A549 (cell line): ENCODE data around the gene MAPKAPK2.

Experiments
- CEBPB ChIP-seq, 2 experiments: fragments of >200 bp in 1 of 2; sonication (Bioruptor Twin) in 1 of 2; formaldehyde crosslinking in 1 of 2; IDR thresholded peaks; 2 replicates each; pipeline ENCODE4 v1.6.1; 2012 to 2016
- JUNB ChIP-seq: fragments of >200 bp; sonication (Bioruptor Twin); formaldehyde crosslinking; IDR thresholded peaks from 2 replicates; pipeline ENCODE4 v1.6.1; 2016
- MAFK ChIP-seq: fragments of 450-650 bp; IDR thresholded peaks from 2 replicates; pipeline ENCODE4 v1.6.1; 2014; ENCODE audit not compliant: partially characterized antibody
- POLR2A ChIP-seq: IDR thresholded peaks from 2 replicates; pipeline ENCODE4 v1.6.1; 2012; ENCODE audit warnings: mild to moderate bottlenecking, low read length
- RARB ChIP-seq: fragments of 250-450 bp; sonication (Bioruptor Pico); IDR thresholded peaks from 2 replicates; pipeline ENCODE4 v1.8.0; 2021; ENCODE audit warnings: mild to moderate bottlenecking, moderate library complexity
- RNF2 ChIP-seq: fragments of 200-600 bp; sonication (generic); IDR thresholded peaks from 2 replicates; pipeline ENCODE4 v1.6.1; 2016; ENCODE audit warnings: low read depth, mild to moderate bottlenecking, antibody characterized with exemption, moderate library complexity, borderline replicate concordance
- TF ChIP-seq, protein P1 (sequence below): IDR thresholded peaks from 2 replicates; pipeline ENCODE4 v1.6.1; 2012
- TF ChIP-seq, protein P2 (sequence below): fragments of >200 bp; sonication (Bioruptor Twin); formaldehyde crosslinking; IDR thresholded peaks from 3 replicates; pipeline ENCODE4 v1.5.1; 2016
- TF ChIP-seq, protein P3 (sequence below): fragments of 450-650 bp; IDR thresholded peaks from 2 replicates; pipeline ENCODE4 v1.6.1; 2014; ENCODE audit warnings: antibody characterized with exemption
- TF ChIP-seq, protein P4 (sequence below): fragments of 200-600 bp; sonication (generic); IDR thresholded peaks from 2 replicates; pipeline ENCODE4 v1.6.1; 2016; ENCODE audit warnings: antibody characterized with exemption, mild to moderate bottlenecking, moderate library complexity
- TF ChIP-seq, protein P5 (sequence below): fragments of 250-450 bp; sonication (Bioruptor Pico); IDR thresholded peaks from 2 replicates; pipeline ENCODE4 v1.5.0; 2020; ENCODE audit warnings: low read depth, mild to moderate bottlenecking, moderate library complexity

DNA sequence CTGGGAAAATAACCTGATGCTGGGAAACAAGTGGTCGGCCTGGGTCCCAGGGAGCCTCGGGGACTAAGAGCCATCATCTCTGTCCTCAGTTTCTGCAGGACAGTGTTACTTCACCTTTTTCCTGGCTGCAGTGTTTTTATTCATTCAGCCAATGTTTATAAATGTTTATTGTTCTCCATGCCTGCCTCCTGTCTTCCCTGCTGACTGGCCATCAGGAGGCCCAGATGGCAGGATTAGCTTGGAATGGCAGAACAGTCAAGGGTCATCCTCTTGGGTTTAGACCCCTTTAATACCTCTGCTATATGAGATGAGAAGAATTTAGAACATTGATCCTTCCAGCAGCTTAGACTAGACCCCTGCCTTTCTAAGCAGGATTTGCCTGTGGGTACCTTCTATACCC lies 13.3 kb downstream of the MAPKAPK2 start:
- TF ChIP-seq, protein P1, sequence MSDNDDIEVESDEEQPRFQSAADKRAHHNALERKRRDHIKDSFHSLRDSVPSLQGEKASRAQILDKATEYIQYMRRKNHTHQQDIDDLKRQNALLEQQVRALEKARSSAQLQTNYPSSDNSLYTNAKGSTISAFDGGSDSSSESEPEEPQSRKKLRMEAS = no peak
- no peak for TF ChIP-seq MAFK
- TF ChIP-seq, protein P2, sequence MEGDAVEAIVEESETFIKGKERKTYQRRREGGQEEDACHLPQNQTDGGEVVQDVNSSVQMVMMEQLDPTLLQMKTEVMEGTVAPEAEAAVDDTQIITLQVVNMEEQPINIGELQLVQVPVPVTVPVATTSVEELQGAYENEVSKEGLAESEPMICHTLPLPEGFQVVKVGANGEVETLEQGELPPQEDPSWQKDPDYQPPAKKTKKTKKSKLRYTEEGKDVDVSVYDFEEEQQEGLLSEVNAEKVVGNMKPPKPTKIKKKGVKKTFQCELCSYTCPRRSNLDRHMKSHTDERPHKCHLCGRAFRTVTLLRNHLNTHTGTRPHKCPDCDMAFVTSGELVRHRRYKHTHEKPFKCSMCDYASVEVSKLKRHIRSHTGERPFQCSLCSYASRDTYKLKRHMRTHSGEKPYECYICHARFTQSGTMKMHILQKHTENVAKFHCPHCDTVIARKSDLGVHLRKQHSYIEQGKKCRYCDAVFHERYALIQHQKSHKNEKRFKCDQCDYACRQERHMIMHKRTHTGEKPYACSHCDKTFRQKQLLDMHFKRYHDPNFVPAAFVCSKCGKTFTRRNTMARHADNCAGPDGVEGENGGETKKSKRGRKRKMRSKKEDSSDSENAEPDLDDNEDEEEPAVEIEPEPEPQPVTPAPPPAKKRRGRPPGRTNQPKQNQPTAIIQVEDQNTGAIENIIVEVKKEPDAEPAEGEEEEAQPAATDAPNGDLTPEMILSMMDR = no peak
- TF ChIP-seq, protein P3, sequence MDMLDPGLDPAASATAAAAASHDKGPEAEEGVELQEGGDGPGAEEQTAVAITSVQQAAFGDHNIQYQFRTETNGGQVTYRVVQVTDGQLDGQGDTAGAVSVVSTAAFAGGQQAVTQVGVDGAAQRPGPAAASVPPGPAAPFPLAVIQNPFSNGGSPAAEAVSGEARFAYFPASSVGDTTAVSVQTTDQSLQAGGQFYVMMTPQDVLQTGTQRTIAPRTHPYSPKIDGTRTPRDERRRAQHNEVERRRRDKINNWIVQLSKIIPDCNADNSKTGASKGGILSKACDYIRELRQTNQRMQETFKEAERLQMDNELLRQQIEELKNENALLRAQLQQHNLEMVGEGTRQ = no peak
- TF ChIP-seq POLR2A = no peak
- TF ChIP-seq, protein P4, sequence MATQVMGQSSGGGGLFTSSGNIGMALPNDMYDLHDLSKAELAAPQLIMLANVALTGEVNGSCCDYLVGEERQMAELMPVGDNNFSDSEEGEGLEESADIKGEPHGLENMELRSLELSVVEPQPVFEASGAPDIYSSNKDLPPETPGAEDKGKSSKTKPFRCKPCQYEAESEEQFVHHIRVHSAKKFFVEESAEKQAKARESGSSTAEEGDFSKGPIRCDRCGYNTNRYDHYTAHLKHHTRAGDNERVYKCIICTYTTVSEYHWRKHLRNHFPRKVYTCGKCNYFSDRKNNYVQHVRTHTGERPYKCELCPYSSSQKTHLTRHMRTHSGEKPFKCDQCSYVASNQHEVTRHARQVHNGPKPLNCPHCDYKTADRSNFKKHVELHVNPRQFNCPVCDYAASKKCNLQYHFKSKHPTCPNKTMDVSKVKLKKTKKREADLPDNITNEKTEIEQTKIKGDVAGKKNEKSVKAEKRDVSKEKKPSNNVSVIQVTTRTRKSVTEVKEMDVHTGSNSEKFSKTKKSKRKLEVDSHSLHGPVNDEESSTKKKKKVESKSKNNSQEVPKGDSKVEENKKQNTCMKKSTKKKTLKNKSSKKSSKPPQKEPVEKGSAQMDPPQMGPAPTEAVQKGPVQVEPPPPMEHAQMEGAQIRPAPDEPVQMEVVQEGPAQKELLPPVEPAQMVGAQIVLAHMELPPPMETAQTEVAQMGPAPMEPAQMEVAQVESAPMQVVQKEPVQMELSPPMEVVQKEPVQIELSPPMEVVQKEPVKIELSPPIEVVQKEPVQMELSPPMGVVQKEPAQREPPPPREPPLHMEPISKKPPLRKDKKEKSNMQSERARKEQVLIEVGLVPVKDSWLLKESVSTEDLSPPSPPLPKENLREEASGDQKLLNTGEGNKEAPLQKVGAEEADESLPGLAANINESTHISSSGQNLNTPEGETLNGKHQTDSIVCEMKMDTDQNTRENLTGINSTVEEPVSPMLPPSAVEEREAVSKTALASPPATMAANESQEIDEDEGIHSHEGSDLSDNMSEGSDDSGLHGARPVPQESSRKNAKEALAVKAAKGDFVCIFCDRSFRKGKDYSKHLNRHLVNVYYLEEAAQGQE = no peak
- no peak for TF ChIP-seq CEBPB (IDR thresholded peaks at IDR 0.05)
- no peak for TF ChIP-seq RNF2
- TF ChIP-seq, protein P5, sequence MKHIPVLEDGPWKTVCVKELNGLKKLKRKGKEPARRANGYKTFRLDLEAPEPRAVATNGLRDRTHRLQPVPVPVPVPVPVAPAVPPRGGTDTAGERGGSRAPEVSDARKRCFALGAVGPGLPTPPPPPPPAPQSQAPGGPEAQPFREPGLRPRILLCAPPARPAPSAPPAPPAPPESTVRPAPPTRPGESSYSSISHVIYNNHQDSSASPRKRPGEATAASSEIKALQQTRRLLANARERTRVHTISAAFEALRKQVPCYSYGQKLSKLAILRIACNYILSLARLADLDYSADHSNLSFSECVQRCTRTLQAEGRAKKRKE (CRISPR knock-in tag) = no peak
- TF ChIP-seq JUNB = no peak
- no peak for TF ChIP-seq RARB (CRISPR knock-in tag)
